Vagina (tissue), 2 donors: ENCODE results near the gene MSANTD4. TPM values are rescaled to one million over a fixed set of nuclear protein-coding genes. Genes with fewer than 3 reads are reported as not detected.

Experiments used
- DNase-seq, 2 donors: peaks; one replicate each; pipeline ENCODE4 v3.0.0-alpha.2; 2017; ENCODE audit errors: extremely low spot score in 2 of 2
- H3K27ac ChIP-seq: fragments of 200-600 bp; sonication (generic); one replicate; pipeline ENCODE4 v1.5.1; 2019
- H3K27me3 ChIP-seq: fragments of 200-600 bp; sonication (generic); one replicate; pipeline ENCODE4 v1.5.1; 2019
- H3K36me3 ChIP-seq, 2 donors: fragments of 200-600 bp; sonication (generic); one replicate each; pipeline ENCODE4 v1.5.1; 2017 to 2019
- H3K4me1 ChIP-seq: fragments of 200-600 bp; sonication (generic); one replicate; pipeline ENCODE4 v1.5.1; 2019
- H3K4me3 ChIP-seq, 2 donors: fragments of 200-600 bp; sonication (generic); 1 replicate in 1 of 2; 2 replicates in 1 of 2; pipeline ENCODE4 v1.5.1; 2016 to 2019
- H3K9me3 ChIP-seq: fragments of 200-600 bp; sonication (generic); one replicate; pipeline ENCODE4 v1.5.1; 2019
- POLR2A ChIP-seq, 2 donors: fragments of 450-650 bp; IDR thresholded peaks; one replicate each; pipeline ENCODE4 v1.6.1; 2017; ENCODE audit warnings: antibody characterized with exemption in 2 of 2, mild to moderate bottlenecking in 2 of 2, moderate library complexity in 2 of 2
- POLR2AphosphoS5 ChIP-seq, 2 donors: sonication (generic); formaldehyde crosslinking; IDR thresholded peaks; one replicate each; pipeline ENCODE4 v1.9.0; 2017; ENCODE audit warnings: antibody characterized with exemption in 2 of 2, mild to moderate bottlenecking in 2 of 2, low read depth in 1 of 2; ENCODE audit not compliant: insufficient read depth in 1 of 2
- intact Hi-C: fragments of 100-400 bp; cut with DNase I; formaldehyde crosslinking; loops from one replicate; pipeline ENCODE4 v1.15.1; 2023
- total RNA-seq: library from RNA; depleted of rRNA; stranded (reverse); fragments of >200 nt; gene quantifications from one replicate; pipeline ENCODE4 v1.2.3, GENCODE V29; 2016
- TF ChIP-seq, protein P1 (sequence below), 3 experiments: fragments of 450-650 bp in 2 of 3; fragments of 200-600 bp in 1 of 3; sonication (generic) in 1 of 3; IDR thresholded peaks; one replicate each; pipeline ENCODE4 v1.5.1; 2017 to 2019; ENCODE audit warnings: antibody characterized with exemption in 3 of 3, mild to moderate bottlenecking in 2 of 3, moderate library complexity in 2 of 3

Gene MSANTD4
- total RNA-seq, 1 donor from 2014 or later, result 29.5 TPM

DNA sequence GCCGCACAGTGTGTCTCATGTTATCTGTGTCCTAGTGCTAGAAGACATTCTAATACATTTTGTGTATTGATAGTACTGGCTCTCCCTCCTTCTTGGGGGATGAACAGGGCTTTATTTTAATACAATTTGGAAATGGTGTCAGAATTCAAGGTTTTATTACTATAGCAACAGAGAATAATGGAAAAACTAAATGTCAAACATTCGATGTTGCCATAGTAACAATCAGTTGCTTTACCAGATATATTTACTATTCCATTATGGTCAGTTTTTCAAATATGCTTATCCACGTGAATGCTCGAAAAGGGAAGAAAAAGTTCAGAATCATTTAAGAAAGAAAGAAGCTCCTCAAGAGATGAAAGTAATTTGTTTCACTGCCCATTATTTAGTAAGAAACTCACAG lies 8.6 kb upstream of the MSANTD4 start:
- Histone ChIP-seq H3K9me3 (no peaks in the 10 kb centered on the region), H3K4me1 (no peaks in the 10 kb centered on the region), H3K27me3 (no peaks in the 10 kb centered on the region), H3K27ac (no peak overlapping the region), H3K4me3 (no peak overlapping the region), H3K36me3 (no peaks in the 10 kb centered on the region)
- intact Hi-C loops, result no loop called here
- no peak for DNase-seq
- TF ChIP-seq POLR2A (IDR thresholded peaks at IDR 0.05) (no peak), POLR2AphosphoS5 (IDR thresholded peaks at IDR 0.05; ENCODE audit: insufficient read depth in 1 of 2, low read depth in 1 of 2) (no peak)
- TF ChIP-seq, protein P1, sequence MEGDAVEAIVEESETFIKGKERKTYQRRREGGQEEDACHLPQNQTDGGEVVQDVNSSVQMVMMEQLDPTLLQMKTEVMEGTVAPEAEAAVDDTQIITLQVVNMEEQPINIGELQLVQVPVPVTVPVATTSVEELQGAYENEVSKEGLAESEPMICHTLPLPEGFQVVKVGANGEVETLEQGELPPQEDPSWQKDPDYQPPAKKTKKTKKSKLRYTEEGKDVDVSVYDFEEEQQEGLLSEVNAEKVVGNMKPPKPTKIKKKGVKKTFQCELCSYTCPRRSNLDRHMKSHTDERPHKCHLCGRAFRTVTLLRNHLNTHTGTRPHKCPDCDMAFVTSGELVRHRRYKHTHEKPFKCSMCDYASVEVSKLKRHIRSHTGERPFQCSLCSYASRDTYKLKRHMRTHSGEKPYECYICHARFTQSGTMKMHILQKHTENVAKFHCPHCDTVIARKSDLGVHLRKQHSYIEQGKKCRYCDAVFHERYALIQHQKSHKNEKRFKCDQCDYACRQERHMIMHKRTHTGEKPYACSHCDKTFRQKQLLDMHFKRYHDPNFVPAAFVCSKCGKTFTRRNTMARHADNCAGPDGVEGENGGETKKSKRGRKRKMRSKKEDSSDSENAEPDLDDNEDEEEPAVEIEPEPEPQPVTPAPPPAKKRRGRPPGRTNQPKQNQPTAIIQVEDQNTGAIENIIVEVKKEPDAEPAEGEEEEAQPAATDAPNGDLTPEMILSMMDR (IDR thresholded peaks at IDR 0.05), result no peak

DNA sequence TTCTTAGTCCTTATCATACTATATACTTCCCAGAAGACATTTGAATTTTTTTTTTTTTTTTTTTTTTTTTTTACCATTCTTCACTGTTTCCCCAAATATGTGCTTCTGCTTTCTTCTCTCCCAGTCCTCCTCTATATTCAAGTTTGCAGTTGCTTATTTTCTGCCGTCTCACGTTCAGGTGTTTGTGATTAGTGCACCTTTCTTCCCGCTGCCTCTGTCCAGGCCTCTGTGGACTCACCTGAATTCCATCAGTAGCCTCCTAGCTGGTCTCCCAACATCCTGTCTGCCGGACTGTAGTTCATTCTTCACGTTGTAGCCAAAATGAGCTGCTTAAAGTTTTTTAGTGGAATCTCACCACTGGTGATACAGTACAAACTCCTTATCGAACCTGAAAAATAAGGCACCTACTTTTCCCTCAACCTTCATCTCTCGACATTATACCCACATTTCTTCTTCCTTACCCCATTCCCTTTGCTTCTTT lies 795 bp upstream of the MSANTD4 start:
- intact Hi-C loops, result no loop called here
- Histone ChIP-seq H3K4me3 (peak overlapping the region; percentile 79 to 86), H3K27me3 (no peaks in the 10 kb centered on the region), H3K4me1 (peaks cover 26% of the 10 kb centered on the region), H3K27ac (peak overlapping the region; percentile 80), H3K9me3 (no peaks in the 10 kb centered on the region), H3K36me3 (no peaks in the 10 kb centered on the region)
- no peak for TF ChIP-seq POLR2A (IDR thresholded peaks at IDR 0.05)
- no peak for TF ChIP-seq POLR2AphosphoS5 (IDR thresholded peaks at IDR 0.05; ENCODE audit: insufficient read depth in 1 of 2, low read depth in 1 of 2)
- no peak for DNase-seq

DNA sequence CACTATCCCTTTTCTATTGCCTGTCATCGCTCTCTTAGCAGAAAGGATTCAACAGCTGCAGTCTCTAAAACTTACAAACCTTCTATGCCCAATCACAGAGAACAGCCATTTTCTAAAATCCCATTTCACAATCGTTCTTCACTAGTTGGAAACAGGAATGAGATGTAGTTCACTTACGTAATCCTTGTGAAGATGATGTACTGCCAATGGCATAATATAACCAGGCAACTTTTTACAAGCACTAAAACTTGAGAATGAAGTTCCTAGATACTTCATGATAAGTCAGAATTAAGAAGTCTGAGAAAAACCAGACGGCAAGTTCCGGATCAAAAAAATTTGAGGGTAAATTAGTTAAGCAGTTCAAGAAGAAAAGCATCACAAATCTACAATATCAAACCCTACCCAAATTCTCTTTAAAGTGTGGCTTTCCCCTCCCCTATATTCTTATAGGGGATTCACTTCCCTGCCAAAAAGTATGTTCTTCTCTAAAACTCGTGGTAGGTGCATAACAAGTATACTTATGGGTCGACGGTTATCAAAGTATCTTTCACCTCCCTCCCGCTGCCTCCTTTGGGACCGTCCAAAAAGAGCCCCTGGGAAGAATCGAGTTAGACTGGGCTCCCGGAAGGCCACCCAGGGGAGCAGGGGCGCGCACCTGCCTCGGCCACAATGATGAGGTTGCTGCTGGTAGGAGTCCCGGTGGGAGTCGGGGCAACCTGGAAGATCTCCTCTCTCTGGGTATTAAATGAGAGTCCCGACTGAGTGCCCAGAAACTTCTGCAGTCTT lies 666 bp downstream of the MSANTD4 start:
- peaks cover 31% of the 10 kb centered on the region for H3K4me1 ChIP-seq
- no peaks in the 10 kb centered on the region for H3K36me3 ChIP-seq
- DNase-seq, result no peak
- no peaks in the 10 kb centered on the region for H3K27me3 ChIP-seq
- no peaks in the 10 kb centered on the region for H3K9me3 ChIP-seq
- peak overlapping the region; percentile 80 for H3K27ac ChIP-seq
- peak overlapping the region; percentile 79 to 86 for H3K4me3 ChIP-seq
- intact Hi-C loops, result loop anchor here (1.0 kb wide), 1 partner anchor 56 kb away; the partner anchor contains the start of genes AASDHPPT and KBTBD3
- no peak for TF ChIP-seq POLR2A (IDR thresholded peaks at IDR 0.05)
- TF ChIP-seq POLR2AphosphoS5 (IDR thresholded peaks at IDR 0.05; ENCODE audit: insufficient read depth in 1 of 2, low read depth in 1 of 2), result peak in 1 of 2 donors; percentile 29

DNA sequence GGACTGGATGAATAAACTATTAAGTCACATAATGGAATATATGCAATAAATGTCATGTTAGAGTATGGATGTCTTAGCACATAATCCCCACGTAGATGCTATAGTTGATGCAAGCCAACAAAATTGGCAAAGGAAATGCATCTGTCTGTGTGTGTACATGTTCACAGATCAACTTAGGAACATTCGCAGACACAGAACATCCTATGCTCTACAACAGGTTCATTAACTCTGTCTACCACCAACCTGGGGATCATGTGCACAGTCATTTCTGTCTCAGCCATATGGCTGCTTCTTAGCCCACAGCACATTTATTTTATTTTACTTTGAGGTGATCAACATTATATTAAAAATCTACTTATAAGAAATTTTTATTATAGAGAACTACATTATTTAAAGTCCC lies 4.9 kb downstream of the MSANTD4 start:
- no peaks in the 10 kb centered on the region for H3K9me3 ChIP-seq
- no peaks in the 10 kb centered on the region for H3K36me3 ChIP-seq
- H3K4me3 ChIP-seq, result no peak overlapping the region
- H3K27me3 ChIP-seq, result no peaks in the 10 kb centered on the region
- H3K4me1 ChIP-seq, result peaks cover 36% of the 10 kb centered on the region
- no peak for DNase-seq
- intact Hi-C loops, result no loop called here
- no peak overlapping the region for H3K27ac ChIP-seq
- TF ChIP-seq POLR2A (IDR thresholded peaks at IDR 0.05), result no peak
- TF ChIP-seq, protein P1 (IDR thresholded peaks at IDR 0.05), result no peak
- no peak for TF ChIP-seq POLR2AphosphoS5 (IDR thresholded peaks at IDR 0.05; ENCODE audit: insufficient read depth in 1 of 2, low read depth in 1 of 2)

DNA sequence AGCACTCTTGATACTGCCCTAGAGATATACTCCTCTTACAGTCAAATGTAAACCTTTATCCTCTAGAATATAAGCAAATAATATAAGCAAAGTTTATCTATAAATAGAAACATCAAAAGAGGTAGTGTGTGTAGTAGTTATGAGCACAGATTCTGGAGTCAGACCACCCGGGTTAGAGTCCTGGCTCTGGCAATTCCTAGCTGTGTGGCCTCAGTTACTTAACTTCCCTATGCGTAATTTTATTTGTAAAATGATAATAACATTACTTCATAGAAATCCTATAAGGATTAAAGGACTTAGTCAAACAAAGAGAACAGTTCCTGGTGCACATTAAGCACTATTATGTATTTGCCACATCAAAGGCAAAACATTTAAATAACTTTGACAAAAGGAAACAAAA lies 7.0 kb downstream of the MSANTD4 start:
- Histone ChIP-seq H3K36me3 (no peaks in the 10 kb centered on the region), H3K4me3 (no peak overlapping the region), H3K27me3 (no peaks in the 10 kb centered on the region), H3K9me3 (no peaks in the 10 kb centered on the region), H3K4me1 (peaks cover 27% of the 10 kb centered on the region), H3K27ac (no peak overlapping the region)
- intact Hi-C loops, result no loop called here
- TF ChIP-seq, protein P1 (IDR thresholded peaks at IDR 0.05), result no peak
- no peak for TF ChIP-seq POLR2AphosphoS5 (IDR thresholded peaks at IDR 0.05; ENCODE audit: insufficient read depth in 1 of 2, low read depth in 1 of 2)
- TF ChIP-seq POLR2A (IDR thresholded peaks at IDR 0.05), result no peak
- DNase-seq, result no peak

DNA sequence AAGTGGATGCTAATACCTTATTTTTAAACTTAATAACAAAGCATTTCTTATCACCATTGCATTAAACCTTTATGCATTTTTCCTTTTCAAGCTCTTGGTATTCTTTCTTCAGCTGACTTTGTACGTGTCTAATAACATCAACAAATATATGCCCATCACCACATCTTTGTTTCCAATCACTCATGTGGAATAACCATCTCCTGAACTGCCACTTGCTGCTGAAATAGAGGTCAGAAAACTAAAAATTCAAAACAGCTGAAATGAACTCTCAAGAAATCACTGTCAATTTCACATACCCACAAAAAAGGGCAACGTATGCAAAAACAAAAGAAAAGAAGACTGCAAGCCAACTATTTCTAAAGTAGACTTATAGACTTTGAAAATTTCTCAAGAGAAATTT lies 7.4 kb downstream of the MSANTD4 start:
- Histone ChIP-seq H3K36me3 (peaks cover 0 to 2% of the 10 kb centered on the region in 2 donors), H3K27ac (no peak overlapping the region), H3K9me3 (no peaks in the 10 kb centered on the region), H3K27me3 (no peaks in the 10 kb centered on the region), H3K4me3 (no peak overlapping the region), H3K4me1 (peaks cover 23% of the 10 kb centered on the region)
- DNase-seq, result no peak
- TF ChIP-seq, protein P1 (IDR thresholded peaks at IDR 0.05), result no peak
- no peak for TF ChIP-seq POLR2AphosphoS5 (IDR thresholded peaks at IDR 0.05; ENCODE audit: insufficient read depth in 1 of 2, low read depth in 1 of 2)
- no peak for TF ChIP-seq POLR2A (IDR thresholded peaks at IDR 0.05)
- intact Hi-C loops, result no loop called here
